ENCODE results near the gene MAGI1. TPM values are rescaled to one million over a fixed set of nuclear protein-coding genes. Genes with fewer than 3 reads are reported as not detected.
"Not testable (repeated sequence)": the region's sequence is repeated elsewhere in the genome, so short reads cannot be mapped to it uniquely, and the experiment has no call there.

The MAGI1 gene
- total RNA-seq, 1 donor from 2014 or later, result 18.7 TPM

DNA sequence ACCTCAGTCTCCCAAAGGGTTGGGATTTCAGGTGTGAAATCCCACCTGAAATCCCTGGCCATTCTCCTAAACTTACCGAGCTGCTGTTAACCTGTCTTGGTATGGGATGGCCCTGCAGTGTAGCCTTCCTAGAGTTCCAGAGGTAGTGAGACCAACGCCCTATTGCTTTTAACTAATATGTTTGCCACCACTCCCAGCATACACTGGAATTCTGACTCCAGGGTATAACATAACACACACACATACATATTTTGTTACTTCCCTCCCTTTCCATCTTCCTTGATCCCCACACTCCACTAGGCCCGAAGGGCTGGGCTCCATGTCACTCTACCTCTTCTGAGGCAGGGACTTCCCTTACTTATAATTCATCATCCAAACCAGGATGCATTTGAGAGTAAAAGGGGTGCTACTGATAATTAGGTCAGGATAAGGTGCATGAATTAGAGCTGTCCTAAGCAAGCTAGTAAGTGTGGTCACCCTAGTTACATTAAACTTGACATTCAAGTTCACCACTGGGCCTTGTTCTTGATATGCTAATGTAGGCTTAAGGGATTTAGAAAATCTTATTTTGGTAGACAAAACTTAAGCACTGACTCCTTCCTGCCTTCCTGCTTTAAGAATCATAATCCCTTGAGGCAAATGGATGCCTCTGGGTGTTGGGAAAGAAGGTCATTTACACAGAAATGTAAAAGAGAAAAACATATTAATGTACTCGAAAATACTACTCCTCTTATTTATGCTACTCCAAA lies 317.6 kb downstream of the MAGI1 start:
- Mint-ChIP-seq H3K4me3 (ENCODE audit: unreplicated experiment) (no peak overlapping the region), H3K27ac (ENCODE audit: unreplicated experiment) (no peak overlapping the region), H3K36me3 (ENCODE audit: low read depth) (no peaks in the 10 kb centered on the region), H3K9me3 (ENCODE audit: low read depth) (no peaks in the 10 kb centered on the region), H3K4me1 (ENCODE audit: low read depth) (peaks cover 16% of the 10 kb centered on the region), H3K27me3 (ENCODE audit: low read depth) (no peaks in the 10 kb centered on the region)
- TF ChIP-seq CTCF (IDR thresholded peaks at IDR 0.05), result no peak
- DNase-seq (ENCODE audit: low spot score), result no peak

- not testable (repeated sequence) for H3K36me3 Mint-ChIP-seq (ENCODE audit: low read depth); DNase-seq (ENCODE audit: low spot score)
- peaks cover 18% of the 10 kb centered on the region for H3K4me1 Mint-ChIP-seq (ENCODE audit: low read depth)
These were observed 319.1 kb downstream of the MAGI1 start for GRCh38 chr3:65719639-65720038.

GRCh38 chr3:65717676-65718346 lies 320.9 kb downstream of the MAGI1 start:
- Mint-ChIP-seq H3K36me3 (ENCODE audit: low read depth) (no peaks in the 10 kb centered on the region), H3K9me3 (ENCODE audit: low read depth) (no peaks in the 10 kb centered on the region), H3K27me3 (ENCODE audit: low read depth) (no peaks in the 10 kb centered on the region), H3K4me3 (ENCODE audit: unreplicated experiment) (no peak overlapping the region), H3K4me1 (ENCODE audit: low read depth) (peaks cover 36% of the 10 kb centered on the region), H3K27ac (ENCODE audit: unreplicated experiment) (no peak overlapping the region)
- no peak for TF ChIP-seq CTCF (IDR thresholded peaks at IDR 0.05)
- no peak for DNase-seq (ENCODE audit: low spot score)

More at GRCh38 chr3:65719639-65720038, 319.1 kb downstream of the MAGI1 start:
- not testable (repeated sequence) for H3K27me3 Mint-ChIP-seq (ENCODE audit: low read depth); H3K27ac Mint-ChIP-seq (ENCODE audit: unreplicated experiment); H3K9me3 Mint-ChIP-seq (ENCODE audit: low read depth); H3K4me3 Mint-ChIP-seq (ENCODE audit: unreplicated experiment)

DNA sequence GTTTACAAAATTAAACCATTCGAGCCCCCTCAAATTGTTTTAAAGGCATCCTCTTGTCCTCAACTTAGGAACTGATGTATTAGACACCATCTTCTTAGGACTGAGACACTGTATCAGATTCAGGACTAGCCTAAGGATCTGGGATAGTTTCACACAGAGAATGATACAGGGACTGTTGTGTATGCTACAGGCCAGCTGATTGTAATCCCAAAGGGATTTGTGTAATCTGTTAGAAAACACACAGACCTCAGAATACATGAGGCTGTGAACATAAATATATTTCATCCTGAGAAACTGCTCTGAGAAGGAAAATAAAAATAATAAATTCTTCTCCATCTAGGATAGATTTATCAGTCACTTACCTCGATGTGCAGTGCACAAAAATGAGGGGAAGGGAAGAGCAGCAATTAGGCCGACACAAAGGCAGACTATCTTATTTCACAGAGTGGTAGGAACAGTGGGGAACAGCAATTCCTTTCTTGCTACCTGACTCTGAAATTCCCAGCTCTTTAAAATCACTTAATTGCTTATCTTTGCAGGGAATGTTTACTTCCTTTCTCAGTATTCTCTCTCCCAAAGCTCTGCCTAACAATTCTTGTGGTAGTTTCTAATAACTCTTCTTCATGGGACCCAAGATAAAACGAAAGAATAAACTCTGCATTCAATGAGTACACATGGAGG lies 322.5 kb downstream of the MAGI1 start:
- TF ChIP-seq CTCF (IDR thresholded peaks at IDR 0.05), result no peak
- Mint-ChIP-seq H3K27ac (ENCODE audit: unreplicated experiment) (no peak overlapping the region), H3K4me1 (ENCODE audit: low read depth) (peaks cover 33% of the 10 kb centered on the region), H3K9me3 (ENCODE audit: low read depth) (no peaks in the 10 kb centered on the region), H3K4me3 (ENCODE audit: unreplicated experiment) (no peak overlapping the region), H3K36me3 (ENCODE audit: low read depth) (no peaks in the 10 kb centered on the region), H3K27me3 (ENCODE audit: low read depth) (no peaks in the 10 kb centered on the region)
- no peak for DNase-seq (ENCODE audit: low spot score)

GRCh38 chr3:65714134-65714533 lies 324.6 kb downstream of the MAGI1 start:
- no peak for TF ChIP-seq CTCF (IDR thresholded peaks at IDR 0.05)
- Mint-ChIP-seq H3K27ac (ENCODE audit: unreplicated experiment) (peak overlapping the region; percentile 85), H3K36me3 (ENCODE audit: low read depth) (peaks cover 3% of the 10 kb centered on the region), H3K4me1 (ENCODE audit: low read depth) (peaks cover 30% of the 10 kb centered on the region), H3K27me3 (ENCODE audit: low read depth) (no peaks in the 10 kb centered on the region), H3K4me3 (ENCODE audit: unreplicated experiment) (no peak overlapping the region), H3K9me3 (ENCODE audit: low read depth) (no peaks in the 10 kb centered on the region)
- no peak for DNase-seq (ENCODE audit: low spot score)
